ENCODE measurements around the gene DEAF1. TPM values are rescaled to one million over a fixed set of nuclear protein-coding genes. Genes with fewer than 3 reads are reported as not detected.

DEAF1 gene
- total RNA-seq, 1 donor from 2014 or later, result 60.5 TPM

- no peak overlapping the region for H3K27ac ChIP-seq
- intact Hi-C loops (cut with DNase I), result no loop called here
- TF ChIP-seq, protein P1, sequence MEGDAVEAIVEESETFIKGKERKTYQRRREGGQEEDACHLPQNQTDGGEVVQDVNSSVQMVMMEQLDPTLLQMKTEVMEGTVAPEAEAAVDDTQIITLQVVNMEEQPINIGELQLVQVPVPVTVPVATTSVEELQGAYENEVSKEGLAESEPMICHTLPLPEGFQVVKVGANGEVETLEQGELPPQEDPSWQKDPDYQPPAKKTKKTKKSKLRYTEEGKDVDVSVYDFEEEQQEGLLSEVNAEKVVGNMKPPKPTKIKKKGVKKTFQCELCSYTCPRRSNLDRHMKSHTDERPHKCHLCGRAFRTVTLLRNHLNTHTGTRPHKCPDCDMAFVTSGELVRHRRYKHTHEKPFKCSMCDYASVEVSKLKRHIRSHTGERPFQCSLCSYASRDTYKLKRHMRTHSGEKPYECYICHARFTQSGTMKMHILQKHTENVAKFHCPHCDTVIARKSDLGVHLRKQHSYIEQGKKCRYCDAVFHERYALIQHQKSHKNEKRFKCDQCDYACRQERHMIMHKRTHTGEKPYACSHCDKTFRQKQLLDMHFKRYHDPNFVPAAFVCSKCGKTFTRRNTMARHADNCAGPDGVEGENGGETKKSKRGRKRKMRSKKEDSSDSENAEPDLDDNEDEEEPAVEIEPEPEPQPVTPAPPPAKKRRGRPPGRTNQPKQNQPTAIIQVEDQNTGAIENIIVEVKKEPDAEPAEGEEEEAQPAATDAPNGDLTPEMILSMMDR (IDR thresholded peaks at IDR 0.05), result no peak
- H3K9me3 ChIP-seq, result no peaks in the 10 kb centered on the region
- H3K4me1 ChIP-seq, result no peaks in the 10 kb centered on the region
- H3K36me3 ChIP-seq, result peaks cover 18 to 36% of the 10 kb centered on the region in 2 donors
- no peak overlapping the region for H3K4me3 ChIP-seq
- no peak for DNase-seq (ENCODE audit: low spot score in 2 of 2)
- H3K27me3 ChIP-seq, result no peaks in the 10 kb centered on the region
These were observed 48.8 kb downstream of the DEAF1 start for GRCh38 chr11:646214-646613.

GRCh38 chr11:645536-645935 is 49.5 kb downstream of the DEAF1 start:
- DNase-seq (ENCODE audit: low spot score in 2 of 2), result no peak
- no peaks in the 10 kb centered on the region for H3K4me1 ChIP-seq
- intact Hi-C loops (cut with DNase I), result no loop called here
- H3K9me3 ChIP-seq, result no peaks in the 10 kb centered on the region
- H3K4me3 ChIP-seq, result no peak overlapping the region
- TF ChIP-seq, protein P1 (IDR thresholded peaks at IDR 0.05), result no peak
- H3K27me3 ChIP-seq, result no peaks in the 10 kb centered on the region
- peaks cover 18 to 29% of the 10 kb centered on the region in 2 donors for H3K36me3 ChIP-seq
- no peak overlapping the region for H3K27ac ChIP-seq

GRCh38 chr11:643849-644738 is 50.9 kb downstream of the DEAF1 start:
- intact Hi-C loops (cut with DNase I), result no loop called here
- H3K4me1 ChIP-seq, result no peaks in the 10 kb centered on the region
- no peak overlapping the region for H3K27ac ChIP-seq
- H3K36me3 ChIP-seq, result peaks cover 18 to 20% of the 10 kb centered on the region in 2 donors
- H3K4me3 ChIP-seq, result no peak overlapping the region
- no peaks in the 10 kb centered on the region for H3K27me3 ChIP-seq
- TF ChIP-seq, protein P1 (IDR thresholded peaks at IDR 0.05), result no peak
- H3K9me3 ChIP-seq, result no peaks in the 10 kb centered on the region
- DNase-seq (ENCODE audit: low spot score in 2 of 2), result no peak

DNA sequence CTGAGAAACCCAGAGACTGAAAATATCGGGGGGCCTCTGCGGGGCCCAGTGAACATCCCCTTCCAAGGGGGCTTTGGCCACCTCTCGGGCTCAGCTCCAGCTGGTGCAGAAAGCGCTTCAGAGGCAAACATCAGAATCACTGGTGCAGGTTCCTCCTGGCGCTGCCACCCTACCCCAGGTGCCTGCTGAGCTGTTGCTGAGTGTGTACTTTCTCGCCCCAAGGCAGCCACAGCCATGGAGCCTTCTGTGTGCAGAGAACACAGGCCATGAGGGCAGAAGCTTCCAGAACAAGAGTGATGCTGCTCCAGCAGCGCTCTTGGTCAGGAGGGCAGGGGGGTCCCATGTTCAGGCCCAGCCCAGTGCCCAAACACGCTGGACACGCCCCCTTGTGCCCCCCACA is 51.7 kb downstream of the DEAF1 start:
- H3K36me3 ChIP-seq, result peaks cover 18% of the 10 kb centered on the region in 2 donors
- no peak for DNase-seq (ENCODE audit: low spot score in 2 of 2)
- H3K4me3 ChIP-seq, result no peak overlapping the region
- no peaks in the 10 kb centered on the region for H3K27me3 ChIP-seq
- H3K9me3 ChIP-seq, result no peaks in the 10 kb centered on the region
- no peak overlapping the region for H3K27ac ChIP-seq
- intact Hi-C loops (cut with DNase I), result no loop called here
- TF ChIP-seq, protein P1 (IDR thresholded peaks at IDR 0.05), result no peak
- H3K4me1 ChIP-seq, result no peaks in the 10 kb centered on the region

DNA sequence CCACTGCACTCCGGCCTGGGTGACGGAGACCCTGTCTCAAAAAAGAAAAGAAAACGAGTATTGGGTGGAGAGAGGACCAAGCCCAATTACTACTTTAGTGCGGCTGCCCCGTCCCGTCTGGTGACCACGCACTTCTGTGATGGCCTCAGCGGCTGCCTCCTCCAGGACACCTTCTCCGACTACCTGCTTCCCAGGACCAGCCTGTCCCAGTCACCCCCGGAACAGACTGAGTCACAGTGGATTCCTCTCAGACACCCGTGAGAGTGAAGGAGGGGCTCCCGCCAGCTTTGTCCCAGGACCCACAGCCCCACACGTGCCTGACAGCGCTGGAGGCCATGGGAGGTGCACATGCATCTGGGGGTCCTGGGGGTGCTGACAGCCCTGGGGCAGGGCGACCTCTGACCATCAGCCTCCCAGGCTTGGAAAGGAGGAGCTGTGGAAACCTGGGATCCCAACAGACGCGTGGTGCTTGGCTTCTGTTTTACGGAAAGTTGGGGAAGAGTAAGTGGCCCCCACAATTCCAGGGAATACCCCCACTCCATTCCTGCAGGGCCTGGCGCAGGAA is 53.1 kb downstream of the DEAF1 start:
- Histone ChIP-seq H3K27me3 (no peaks in the 10 kb centered on the region), H3K27ac (no peak overlapping the region), H3K4me1 (peaks cover 6 to 8% of the 10 kb centered on the region in 2 donors), H3K9me3 (no peaks in the 10 kb centered on the region), H3K4me3 (no peak overlapping the region), H3K36me3 (peaks cover 14 to 18% of the 10 kb centered on the region in 2 donors)
- intact Hi-C loops (cut with DNase I), result no loop called here
- TF ChIP-seq, protein P1 (IDR thresholded peaks at IDR 0.05), result no peak
- DNase-seq (ENCODE audit: low spot score in 2 of 2), result no peak
